ENCODE results near the gene PDGFRB. TPM values are rescaled to one million over a fixed set of nuclear protein-coding genes. Genes with fewer than 3 reads are reported as not detected.

Gene PDGFRB
- total and polyA plus RNA-seq, 2 of the 8 experiments (the other 6 are each of a cell fraction or from before 2014, with no cell fraction given), result 4.2 to 13.7 TPM

- H2BK120ac ChIP-seq (replicated peaks; ENCODE audit: low read depth, low read length), result no peak overlapping the region
- H2BK12ac ChIP-seq (ENCODE audit: low read depth, low read length), result no peak overlapping the region
- H3K4me1 ChIP-seq (replicated peaks in 1 of 4; ENCODE audit: control insufficient read depth in 3 of 4, insufficient read depth in 4 of 4, low read length in 3 of 4), result peaks cover 0 to 12% (median 5%) of the 10 kb centered on the region in 4 experiments; a peak in 6 of 7 replicates
- H4K5ac ChIP-seq (ENCODE audit: insufficient read length, low read depth, low read length), result no peak overlapping the region
- no peak overlapping the region for H4K8ac ChIP-seq (ENCODE audit: extremely low read depth, insufficient read depth, low read length)
- H3K9me3 ChIP-seq (ENCODE audit: insufficient read depth in 2 of 2, low read depth in 1 of 2, low read length in 1 of 2), result no peaks in the 10 kb centered on the region
- POLR2A ChIA-PET (ENCODE audit: partially characterized antibody), result interaction anchor here (1.7 kb wide), 1 partner anchor 27 kb away, joined by 3 read pairs; no protein-coding TSS in a partner anchor
- no peak overlapping the region for H2BK15ac ChIP-seq (ENCODE audit: low read length)
- H3K79me1 ChIP-seq (ENCODE audit: low read depth, low read length), result no peaks in the 10 kb centered on the region
- no peaks in the 10 kb centered on the region for H3K36me3 ChIP-seq (ENCODE audit: control insufficient read depth in 2 of 4, insufficient read depth in 4 of 4, low read length in 3 of 4)
- H3K4me3 ChIP-seq (ENCODE audit: extremely low read depth in 1 of 4, insufficient read depth in 2 of 4, low read depth in 3 of 4, low read length in 4 of 4), result no peak overlapping the region
- DNase-seq (ENCODE audit: low read depth in 1 of 2, low spot score in 2 of 2) (no peak), FAIRE-seq (no peak)
- H2BK5ac ChIP-seq (ENCODE audit: low read depth, low read length), result no peak overlapping the region
- TF ChIP-seq NRF1 (IDR thresholded peaks at IDR 0.05; ENCODE audit: low read depth, low read length), result no peak
- no peak overlapping the region for H2AFZ ChIP-seq (ENCODE audit: low read length)
- H3K27ac ChIP-seq (ENCODE audit: low read depth, low read length), result no peak overlapping the region
- no peak overlapping the region for H4K91ac ChIP-seq (replicated peaks; ENCODE audit: insufficient read length, low read length)
- no peak overlapping the region for H3K14ac ChIP-seq (ENCODE audit: insufficient read length)
- H3K27me3 ChIP-seq (replicated peaks in 1 of 4; ENCODE audit: control insufficient read depth in 3 of 4, extremely low read depth in 1 of 4, insufficient read depth in 3 of 4, low read length in 3 of 4), result peaks cover 10 to 33% (median 26%) of the 10 kb centered on the region in 4 experiments
- H3K9ac ChIP-seq (replicated peaks in 1 of 4; ENCODE audit: extremely low read depth in 1 of 4, low read depth in 3 of 4, low read length in 3 of 4), result no peak overlapping the region
- H3K4ac ChIP-seq (replicated peaks; ENCODE audit: insufficient read length, low read depth, low read length), result no peak overlapping the region
- H2AK5ac ChIP-seq (ENCODE audit: low read depth, low read length), result no peak overlapping the region
- no peaks in the 10 kb centered on the region for H3K79me2 ChIP-seq (ENCODE audit: control insufficient read depth in 1 of 2, insufficient read depth in 2 of 2, low read length in 2 of 2)
- H3K23me2 ChIP-seq (ENCODE audit: low read depth, low read length), result no peaks in the 10 kb centered on the region; the same call in 1 of the 2 replicates
- WGBS, 2 experiments (ENCODE audit: extremely low coverage in 1 of 2, insufficient coverage in 1 of 2, insufficient read length in 1 of 2, insufficient replicate concordance in 2 of 2, low coverage in 1 of 2, low lambda C conversion rate in 2 of 2, missing lambda C conversion rate in 1 of 2), result 56% methylated on average over 2 of the region's 2 CpGs; no CpG with 5 or more reads in 1 of the 2 experiments
- no peak overlapping the region for H3K4me2 ChIP-seq (ENCODE audit: insufficient read depth in 1 of 2, low read depth in 2 of 2, low read length in 2 of 2)
- no peak overlapping the region for H3K56ac ChIP-seq (replicated peaks; ENCODE audit: insufficient read length, low read depth, low read length)
- no peak overlapping the region for H3K18ac ChIP-seq (ENCODE audit: extremely low read depth, low read length)
- no peak overlapping the region for H2BK20ac ChIP-seq (ENCODE audit: low read length)
- no peak overlapping the region for H3K23ac ChIP-seq (ENCODE audit: insufficient read length)
- peaks cover 0 to 1% of the 10 kb centered on the region in 2 experiments for H4K20me1 ChIP-seq (replicated peaks in 1 of 2; ENCODE audit: control insufficient read depth in 1 of 2, insufficient read depth in 2 of 2, low read length in 2 of 2)
- CTCF ChIA-PET (ENCODE audit: partially characterized antibody), result interaction anchor here (14.5 to 17.8 kb wide), 2 partner anchors 9 to 25 kb away, joined by 206 to 406 read pairs; no protein-coding TSS in a partner anchor
These were observed 28.4 kb upstream of the PDGFRB start for GRCh38 chr5:150184006-150184405.

Measured in H1 (cell line).